H9 (cell line): Measurements from ENCODE around the gene NDST1. TPM values are rescaled to one million over a fixed set of nuclear protein-coding genes. Genes with fewer than 3 reads are reported as not detected.

Experiments used
- DNase-seq: peaks from one replicate; pipeline ENCODE4 v3.0.0-alpha.2; 2017
- H2AFZ ChIP-seq: one replicate; pipeline ENCODE4 v1.6.1; 2013; ENCODE audit warnings: mild to moderate bottlenecking, low read length, control low read depth, moderate library complexity
- H2AK5ac ChIP-seq: 2 replicates; pipeline ENCODE4 v1.6.1; 2013; ENCODE audit warnings: low read length, control low read depth, mixed read lengths; ENCODE audit not compliant: insufficient read length
- H2BK120ac ChIP-seq: one replicate; pipeline ENCODE4 v1.6.1; 2013; ENCODE audit warnings: low read depth, mild to moderate bottlenecking, low read length, control low read depth, inconsistent platforms; ENCODE audit not compliant: poor library complexity, severe bottlenecking
- H2BK12ac ChIP-seq: 2 replicates; pipeline ENCODE4 v1.6.1; 2013; ENCODE audit warnings: low read length, control low read depth, mixed read lengths, low read depth; ENCODE audit not compliant: insufficient read length
- H2BK15ac ChIP-seq: 2 replicates; pipeline ENCODE4 v1.6.1; 2013; ENCODE audit warnings: low read depth, low read length, control low read depth
- H2BK20ac ChIP-seq: one replicate; pipeline ENCODE4 v1.6.1; 2013; ENCODE audit warnings: low read depth, mild to moderate bottlenecking, low read length, control low read depth, inconsistent platforms; ENCODE audit not compliant: poor library complexity, severe bottlenecking
- H2BK5ac ChIP-seq: 2 replicates; pipeline ENCODE4 v1.6.1; 2013; ENCODE audit warnings: low read length, control low read depth, mixed read lengths; ENCODE audit not compliant: insufficient read length
- H3K14ac ChIP-seq: 2 replicates; pipeline ENCODE4 v1.6.1; 2013; ENCODE audit warnings: low read length, control low read depth; ENCODE audit not compliant: insufficient read depth
- H3K18ac ChIP-seq: 2 replicates; pipeline ENCODE4 v1.6.1; 2013; ENCODE audit warnings: low read depth, mild to moderate bottlenecking, mixed read lengths, low read length, control low read depth; ENCODE audit not compliant: insufficient read length
- H3K23ac ChIP-seq: 2 replicates; pipeline ENCODE4 v1.6.1; 2013; ENCODE audit warnings: low read length, control low read depth, mixed read lengths, low read depth; ENCODE audit not compliant: insufficient read length
- H3K23me2 ChIP-seq: 2 replicates; pipeline ENCODE4 v1.6.1; 2013; ENCODE audit warnings: low read depth, mild to moderate bottlenecking, mixed read lengths, low read length, control low read depth; ENCODE audit not compliant: insufficient read length, poor library complexity, severe bottlenecking
- H3K27ac ChIP-seq: 2 replicates; pipeline ENCODE4 v1.5.1; 2013; ENCODE audit warnings: low read length, control low read depth, mixed read lengths, low read depth; ENCODE audit not compliant: insufficient read length
- H3K27me3 ChIP-seq: 2 replicates; pipeline ENCODE4 v1.6.1; 2013; ENCODE audit warnings: low read length, control low read depth, inconsistent platforms; ENCODE audit not compliant: insufficient read depth
- H3K4ac ChIP-seq: 2 replicates; pipeline ENCODE4 v1.6.1; 2013; ENCODE audit warnings: low read depth, mild to moderate bottlenecking, control low read depth, inconsistent platforms, low read length, moderate library complexity
- H3K4me1 ChIP-seq: 2 replicates; pipeline ENCODE4 v1.6.1; 2013; ENCODE audit warnings: low read length, control low read depth, inconsistent platforms; ENCODE audit not compliant: insufficient read depth
- H3K4me2 ChIP-seq: 2 replicates; pipeline ENCODE4 v1.6.1; 2013; ENCODE audit warnings: low read length, control low read depth, mixed read lengths; ENCODE audit not compliant: insufficient read length, insufficient read depth
- H3K56ac ChIP-seq: 2 replicates; pipeline ENCODE4 v1.6.1; 2013; ENCODE audit warnings: low read depth, mild to moderate bottlenecking, mixed read lengths, low read length, control low read depth; ENCODE audit not compliant: insufficient read length
- H3K79me1 ChIP-seq: 2 replicates; pipeline ENCODE4 v1.6.1; 2013; ENCODE audit warnings: low read depth, mild to moderate bottlenecking, moderate library complexity, low read length, control low read depth, inconsistent platforms; ENCODE audit not compliant: insufficient read depth, poor library complexity, severe bottlenecking
- H3K79me2 ChIP-seq: 2 replicates; pipeline ENCODE4 v1.6.1; 2013; ENCODE audit warnings: low read length, control low read depth, inconsistent platforms; ENCODE audit not compliant: insufficient read depth
- H3K9ac ChIP-seq: 2 replicates; pipeline ENCODE4 v1.6.1; 2013; ENCODE audit warnings: low read length, control low read depth, mixed read lengths; ENCODE audit not compliant: insufficient read length; ENCODE audit errors: extremely low read depth
- H3K9me3 ChIP-seq: one replicate; pipeline ENCODE4 v1.6.1; 2013; ENCODE audit warnings: low read depth, low read length, inconsistent platforms; ENCODE audit not compliant: control insufficient read depth
- H3T11ph ChIP-seq: one replicate; pipeline ENCODE4 v1.6.1; 2013; ENCODE audit warnings: mild to moderate bottlenecking, low read length, control low read depth, inconsistent platforms
- H4K20me1 ChIP-seq: one replicate; pipeline ENCODE4 v1.6.1; 2013; ENCODE audit not compliant: control insufficient read depth, insufficient read length, insufficient read depth
- H4K5ac ChIP-seq: 2 replicates; pipeline ENCODE4 v1.6.1; 2013; ENCODE audit warnings: low read depth, mild to moderate bottlenecking, mixed read lengths, low read length, control low read depth; ENCODE audit not compliant: insufficient read length
- H4K8ac ChIP-seq: replicated peaks from 2 replicates; pipeline ENCODE4 v1.6.1; 2013; ENCODE audit warnings: low read length, control low read depth, mixed read lengths, low read depth; ENCODE audit not compliant: insufficient read length
- H4K91ac ChIP-seq: 2 replicates; pipeline ENCODE4 v1.6.1; 2013; ENCODE audit warnings: low read depth, mild to moderate bottlenecking, moderate library complexity, mixed read lengths, low read length, control low read depth; ENCODE audit not compliant: insufficient read length
- H3K27ac Mint-ChIP-seq, 3 experiments: 2 replicates in 2 of 3; 3 replicates in 1 of 3; pipeline ENCODE4 v1.8.0; 2020 to 2021; ENCODE audit warnings: mixed read lengths in 3 of 3, mild to moderate bottlenecking in 1 of 3, moderate library complexity in 1 of 3
- H3K27me3 Mint-ChIP-seq: 2 replicates; pipeline ENCODE4 v1.8.0; 2021; ENCODE audit warnings: low read depth, mild to moderate bottlenecking, moderate library complexity, mixed read lengths
- H3K36me3 Mint-ChIP-seq, 3 experiments: 2 replicates in 2 of 3; 3 replicates in 1 of 3; pipeline ENCODE4 v1.8.0; 2020 to 2021; ENCODE audit warnings: low read depth in 3 of 3, mixed read lengths in 3 of 3; ENCODE audit not compliant: insufficient read depth in 1 of 3
- H3K4me1 Mint-ChIP-seq, 2 experiments: 2 replicates each; pipeline ENCODE4 v1.8.0; 2020; ENCODE audit warnings: mixed read lengths in 2 of 2
- H3K4me3 Mint-ChIP-seq, 2 experiments: 2 replicates in 1 of 2; 3 replicates in 1 of 2; pipeline ENCODE4 v1.8.0; 2020 to 2021; ENCODE audit warnings: mild to moderate bottlenecking in 2 of 2, mixed read lengths in 2 of 2, moderate library complexity in 1 of 2
- H3K9me3 Mint-ChIP-seq, 2 experiments: 2 replicates in 1 of 2; 3 replicates in 1 of 2; pipeline ENCODE4 v1.8.0; 2020; ENCODE audit warnings: mild to moderate bottlenecking in 2 of 2, mixed read lengths in 2 of 2, moderate library complexity in 1 of 2
- WGBS: extraction: QIAGEN DNeasy Blood & Tissue Kit; methylation state at CpG from one replicate; pipeline ENCODE4 v1.1.7; 2013; ENCODE audit warnings: missing lambda C conversion rate, low lambda C conversion rate, mixed read lengths; ENCODE audit not compliant: insufficient read length; ENCODE audit errors: extremely low coverage; 5-methylcytosine and 5-hydroxymethylcytosine counted together
- total RNA-seq: library from RNA; stranded (reverse); gene quantifications from 2 replicates; pipeline ENCODE4 v1.2.1, GENCODE V29; 2021
- TF ChIP-seq, protein P1 (sequence below): fragments of 200-600 bp; sonication (generic); conservative IDR thresholded peaks from 3 replicates; pipeline ENCODE4 v1.8.0; 2021; ENCODE audit warnings: antibody characterized with exemption, mild to moderate bottlenecking

NDST1 gene
- total RNA-seq, 1 experiment from 2014 or later: 65.5 TPM

DNA sequence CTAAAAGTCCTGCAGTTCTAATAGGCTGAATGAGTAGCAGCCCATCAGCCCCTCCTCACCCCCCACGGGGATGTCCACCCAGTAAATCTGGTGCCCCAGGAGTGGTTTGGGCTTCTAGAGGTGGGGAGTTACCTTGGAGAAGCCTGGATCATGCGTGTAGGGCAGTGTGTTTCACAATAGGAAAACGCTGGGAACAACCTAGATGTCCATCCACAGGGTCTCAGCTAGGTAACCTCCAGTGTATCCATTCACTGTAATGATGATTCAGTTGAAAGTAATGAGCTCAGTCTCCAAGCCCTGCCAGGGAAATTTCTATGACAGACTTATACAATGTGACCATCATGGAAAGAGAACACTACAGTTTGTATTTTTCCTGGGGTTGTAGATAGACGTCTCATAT is 51.8 kb downstream of the NDST1 start:
- Histone ChIP-seq H2AK5ac (no peak overlapping the region), H3K79me1 (no peaks in the 10 kb centered on the region), H2BK120ac (no peak overlapping the region), H3K18ac (no peak overlapping the region), H3K27me3 (no peaks in the 10 kb centered on the region), H4K5ac (no peak overlapping the region), H3K9me3 (no peaks in the 10 kb centered on the region), H2BK12ac (no peak overlapping the region), H2BK15ac (no peak overlapping the region), H3K27ac (no peak overlapping the region), H3K14ac (no peak overlapping the region), H3K4me1 (no peaks in the 10 kb centered on the region), H3K56ac (no peak overlapping the region), H3T11ph (no peak overlapping the region), H2BK20ac (no peak overlapping the region), H3K9ac (no peak overlapping the region), H4K8ac (no peak overlapping the region), H2AFZ (no peak overlapping the region), H3K79me2 (no peaks in the 10 kb centered on the region), H3K4me2 (no peak overlapping the region), H4K91ac (no peak overlapping the region), H2BK5ac (no peak overlapping the region), H3K23ac (no peak overlapping the region), H3K4ac (no peak overlapping the region), H3K23me2 (no peaks in the 10 kb centered on the region), H4K20me1 (no peaks in the 10 kb centered on the region)
- peaks cover 0 to 14% (median 12%) of the 10 kb centered on the region in 3 experiments; a peak in 5 of 7 replicates for H3K36me3 Mint-ChIP-seq
- no peak overlapping the region for H3K4me3 Mint-ChIP-seq
- peaks cover 13 to 14% of the 10 kb centered on the region in 2 experiments for H3K4me1 Mint-ChIP-seq
- no peak overlapping the region for H3K27ac Mint-ChIP-seq
- DNase-seq: no peak
- TF ChIP-seq, protein P1, sequence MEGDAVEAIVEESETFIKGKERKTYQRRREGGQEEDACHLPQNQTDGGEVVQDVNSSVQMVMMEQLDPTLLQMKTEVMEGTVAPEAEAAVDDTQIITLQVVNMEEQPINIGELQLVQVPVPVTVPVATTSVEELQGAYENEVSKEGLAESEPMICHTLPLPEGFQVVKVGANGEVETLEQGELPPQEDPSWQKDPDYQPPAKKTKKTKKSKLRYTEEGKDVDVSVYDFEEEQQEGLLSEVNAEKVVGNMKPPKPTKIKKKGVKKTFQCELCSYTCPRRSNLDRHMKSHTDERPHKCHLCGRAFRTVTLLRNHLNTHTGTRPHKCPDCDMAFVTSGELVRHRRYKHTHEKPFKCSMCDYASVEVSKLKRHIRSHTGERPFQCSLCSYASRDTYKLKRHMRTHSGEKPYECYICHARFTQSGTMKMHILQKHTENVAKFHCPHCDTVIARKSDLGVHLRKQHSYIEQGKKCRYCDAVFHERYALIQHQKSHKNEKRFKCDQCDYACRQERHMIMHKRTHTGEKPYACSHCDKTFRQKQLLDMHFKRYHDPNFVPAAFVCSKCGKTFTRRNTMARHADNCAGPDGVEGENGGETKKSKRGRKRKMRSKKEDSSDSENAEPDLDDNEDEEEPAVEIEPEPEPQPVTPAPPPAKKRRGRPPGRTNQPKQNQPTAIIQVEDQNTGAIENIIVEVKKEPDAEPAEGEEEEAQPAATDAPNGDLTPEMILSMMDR: no peak
- WGBS: no CpG with 5 or more reads among the region's 4 CpGs
- H3K9me3 Mint-ChIP-seq: no peaks in the 10 kb centered on the region; a peak in 1 of 5 replicates
- no peaks in the 10 kb centered on the region; the same call in 1 of the 2 replicates for H3K27me3 Mint-ChIP-seq
